Upper lobe of left lung (tissue), 6 donors: ENCODE results near the gene TP53TG5. TPM values are rescaled to one million over a fixed set of nuclear protein-coding genes. Genes with fewer than 3 reads are reported as not detected.
A peak's percentile ranks its signal among the peaks of the same experiment; 100 is the strongest.

ENCODE experiments used
- ATAC-seq, 2 donors: fragments of 200-7000 bp; cut with Tn5 transposase; one replicate each; pipeline ENCODE4 v1.9.1; 2022; ENCODE audit warnings: mild to moderate bottlenecking in 2 of 2, moderate library complexity in 2 of 2; ENCODE audit not compliant: low FRiP score in 2 of 2
- DNase-seq, 2 donors: peaks; one replicate each; pipeline ENCODE4 v3.0.0-alpha.2; 2019 to 2020
- H3K27ac ChIP-seq, 4 donors: fragments of 200-600 bp; sonication (generic); one replicate each; pipeline ENCODE4 v1.5.1; 2016 to 2019
- H3K27me3 ChIP-seq, 4 donors: fragments of 200-600 bp; sonication (generic); one replicate each; pipeline ENCODE4 v1.5.1; 2017 to 2019
- H3K36me3 ChIP-seq, 4 donors: fragments of 200-600 bp; sonication (generic); one replicate each; pipeline ENCODE4 v1.5.1; 2016 to 2019
- H3K4me1 ChIP-seq, 4 donors: fragments of 200-600 bp; sonication (generic); one replicate each; pipeline ENCODE4 v1.5.1; 2018 to 2019
- H3K4me3 ChIP-seq, 4 donors: fragments of 200-600 bp; sonication (generic); one replicate each; pipeline ENCODE4 v1.5.1; 2017 to 2019; ENCODE audit warnings: mild to moderate bottlenecking in 2 of 4, moderate library complexity in 1 of 4
- H3K9me3 ChIP-seq, 4 donors: fragments of 200-600 bp; sonication (generic); one replicate each; pipeline ENCODE4 v1.5.1; 2018 to 2019
- CTCF ChIP-seq, 6 experiments: fragments of 450-650 bp in 4 of 6; fragments of 200-600 bp in 2 of 6; sonication (generic) in 2 of 6; IDR thresholded peaks; one replicate each; pipeline ENCODE4 v1.5.1; 2016 to 2019; ENCODE audit warnings: antibody characterized with exemption in 6 of 6
- EP300 ChIP-seq, 4 donors: sonication (generic); formaldehyde crosslinking; IDR thresholded peaks; one replicate each; pipeline ENCODE4 v1.5.1; 2017; ENCODE audit warnings: antibody characterized with exemption in 4 of 4, control low read depth in 2 of 4
- POLR2A ChIP-seq, 4 donors: fragments of 450-650 bp; IDR thresholded peaks; one replicate each; pipeline ENCODE4 v1.5.1; 2016 to 2017; ENCODE audit warnings: antibody characterized with exemption in 4 of 4, mild to moderate bottlenecking in 2 of 4
- POLR2AphosphoS5 ChIP-seq, 2 donors: sonication (generic); formaldehyde crosslinking; IDR thresholded peaks; one replicate each; pipeline ENCODE4 v1.5.1; 2017; ENCODE audit warnings: antibody characterized with exemption in 2 of 2
- WGBS, 2 donors: methylation state at CpG; one replicate each; pipeline ENCODE4 v1.1.5; 2017 to 2018; 5-methylcytosine and 5-hydroxymethylcytosine counted together
- total RNA-seq, 6 donors: library from RNA; depleted of rRNA in 4 of 6; stranded (reverse); fragments of >200 nt in 4 of 6; gene quantifications; one replicate each; pipeline versions ENCODE4 v1.1.0 to v1.2.1, GENCODE V29; 2016 to 2021
- donor health status: DM: no; HTN: no; CAD: no; lungs with moderate emphysema.
- donor health status: DM: no; HTN: yes; CAD: no; lungs with severe emphysema.

TP53TG5 gene
- total RNA-seq, result not detected

- Histone ChIP-seq H3K9me3 (no peaks in the 10 kb centered on the region), H3K4me3 (no peak within 1 kb of the TSS), H3K27ac (peak within 1 kb of the TSS in 3 of 4 donors; percentile 4 to 49 (median 37)), H3K27me3 (no peaks in the 10 kb centered on the region), H3K36me3 (no peaks in the 10 kb centered on the region), H3K4me1 (peaks cover 4 to 21% (median 10%) of the 10 kb centered on the region in 4 donors)
- DNase-seq (no peak), ATAC-seq (no peak)
- TF ChIP-seq POLR2A (IDR thresholded peaks at IDR 0.05) (no peak), EP300 (IDR thresholded peaks at IDR 0.05) (no peak), POLR2AphosphoS5 (IDR thresholded peaks at IDR 0.05) (no peak), CTCF (IDR thresholded peaks at IDR 0.05) (no peak)
- 93 to 94% methylated on average over 1 of the region's 1 CpG for WGBS, 2 donors
Measured at GRCh38 chr20:45378191-45378590, at the start of gene TP53TG5. TP53TG5 (minus strand) TSS chr20:45378325; CDS start chr20:45378236, 89 bp downstream.

GRCh38 chr20:45427236-45428149 is 49.4 kb upstream of the TP53TG5 start:
- Histone ChIP-seq H3K4me1 (no peaks in the 10 kb centered on the region), H3K4me3 (no peak overlapping the region), H3K36me3 (peaks cover 16 to 43% (median 33%) of the 10 kb centered on the region in 4 donors), H3K27me3 (no peaks in the 10 kb centered on the region), H3K9me3 (no peaks in the 10 kb centered on the region), H3K27ac (no peak overlapping the region)
- peak; percentile 32 to 39 for ATAC-seq
- DNase-seq, result no peak
- no peak for TF ChIP-seq POLR2AphosphoS5 (IDR thresholded peaks at IDR 0.05)
- no peak for TF ChIP-seq POLR2A (IDR thresholded peaks at IDR 0.05)
- no peak for TF ChIP-seq EP300 (IDR thresholded peaks at IDR 0.05)
- TF ChIP-seq CTCF (IDR thresholded peaks at IDR 0.05), result no peak
- WGBS, 2 donors, result 76 to 79% methylated on average over 14 of the region's 14 CpGs

- H3K36me3 ChIP-seq, result peaks cover 19 to 53% (median 42%) of the 10 kb centered on the region in 4 donors
- ATAC-seq (peak in 1 of 2 donors; percentile 36), DNase-seq (no peak)
- no peak overlapping the region for H3K4me3 ChIP-seq
- no peaks in the 10 kb centered on the region for H3K9me3 ChIP-seq
- no peaks in the 10 kb centered on the region for H3K27me3 ChIP-seq
- 86 to 94% methylated on average over 5 of the region's 5 CpGs for WGBS, 2 donors
- H3K4me1 ChIP-seq, result no peaks in the 10 kb centered on the region
- H3K27ac ChIP-seq, result no peak overlapping the region
- TF ChIP-seq CTCF (IDR thresholded peaks at IDR 0.05) (no peak), POLR2AphosphoS5 (IDR thresholded peaks at IDR 0.05) (no peak), POLR2A (IDR thresholded peaks at IDR 0.05) (no peak), EP300 (IDR thresholded peaks at IDR 0.05) (no peak)
Measured at GRCh38 chr20:45426320-45427016, 48.3 kb upstream of the TP53TG5 start.

- Histone ChIP-seq H3K4me3 (no peak overlapping the region), H3K9me3 (no peaks in the 10 kb centered on the region), H3K27me3 (no peaks in the 10 kb centered on the region), H3K27ac (no peak overlapping the region), H3K36me3 (peaks cover 28 to 62% (median 51%) of the 10 kb centered on the region in 4 donors), H3K4me1 (no peaks in the 10 kb centered on the region)
- TF ChIP-seq CTCF (IDR thresholded peaks at IDR 0.05), result no peak
- TF ChIP-seq POLR2AphosphoS5 (IDR thresholded peaks at IDR 0.05), result no peak
- no peak for TF ChIP-seq POLR2A (IDR thresholded peaks at IDR 0.05)
- TF ChIP-seq EP300 (IDR thresholded peaks at IDR 0.05), result no peak
- 95 to 97% methylated on average over 17 of the region's 17 CpGs for WGBS, 2 donors
- peak in 1 of 2 donors; percentile 53 for DNase-seq
- no peak for ATAC-seq
Measured at GRCh38 chr20:45425561-45425960, 47.4 kb upstream of the TP53TG5 start.
